Measurements from ENCODE around the gene NELL1.
A peak's percentile ranks its signal among the peaks of the same experiment; 100 is the strongest.

The NELL1 gene

GRCh38 chr11:21403069-21403468 lies 733.7 kb downstream of the NELL1 start:
- TF ChIP-seq CTCF (IDR thresholded peaks at IDR 0.05; ENCODE audit: insufficient read depth, low read depth, low read length, missing control alignments), result no peak
- no peak overlapping the region for H3K4me3 ChIP-seq (ENCODE audit: low read depth, low read length)

GRCh38 chr11:21405422-21405821 lies 736.0 kb downstream of the NELL1 start:
- no peak for DNase-seq (ENCODE audit: low read depth)
- TF ChIP-seq CTCF (IDR thresholded peaks at IDR 0.05; ENCODE audit: insufficient read depth, low read depth, low read length, missing control alignments), result no peak
- no peak overlapping the region for H3K4me3 ChIP-seq (ENCODE audit: low read depth, low read length)

More at GRCh38 chr11:21403069-21403468, 733.7 kb downstream of the NELL1 start:
- no peak for DNase-seq (ENCODE audit: low read depth)

GRCh38 chr11:21410513-21410912 lies 741.1 kb downstream of the NELL1 start:
- H3K4me3 ChIP-seq (ENCODE audit: low read depth, low read length), result no peak overlapping the region
- no peak for DNase-seq (ENCODE audit: low read depth)
- TF ChIP-seq CTCF (IDR thresholded peaks at IDR 0.05; ENCODE audit: insufficient read depth, low read depth, low read length, missing control alignments), result no peak

GRCh38 chr11:21411104-21411503 lies 741.7 kb downstream of the NELL1 start:
- H3K4me3 ChIP-seq (ENCODE audit: low read depth, low read length), result no peak overlapping the region
- no peak for TF ChIP-seq CTCF (IDR thresholded peaks at IDR 0.05; ENCODE audit: insufficient read depth, low read depth, low read length, missing control alignments)
- DNase-seq (ENCODE audit: low read depth), result no peak

- H3K4me3 ChIP-seq (ENCODE audit: low read depth, low read length), result no peak overlapping the region
- TF ChIP-seq CTCF (IDR thresholded peaks at IDR 0.05; ENCODE audit: insufficient read depth, low read depth, low read length, missing control alignments), result no peak
- DNase-seq (ENCODE audit: low read depth), result no peak
These were observed 742.2 kb downstream of the NELL1 start for GRCh38 chr11:21411597-21411996.

GRCh38 chr11:21412652-21413383 lies 743.4 kb downstream of the NELL1 start:
- TF ChIP-seq CTCF (IDR thresholded peaks at IDR 0.05; ENCODE audit: insufficient read depth, low read depth, low read length, missing control alignments), result no peak
- DNase-seq (ENCODE audit: low read depth), result peak; percentile 0
- no peak overlapping the region for H3K4me3 ChIP-seq (ENCODE audit: low read depth, low read length)

GRCh38 chr11:21414953-21415352 lies 745.6 kb downstream of the NELL1 start:
- TF ChIP-seq CTCF (IDR thresholded peaks at IDR 0.05; ENCODE audit: insufficient read depth, low read depth, low read length, missing control alignments), result no peak
- H3K4me3 ChIP-seq (ENCODE audit: low read depth, low read length), result no peak overlapping the region
- DNase-seq (ENCODE audit: low read depth), result no peak

Data from GM12865 (cell line).